ENCODE measurements around the gene ARFIP1.
"Not testable (repeated sequence)": the region's sequence is repeated elsewhere in the genome, so short reads cannot be mapped to it uniquely, and the experiment has no call there.

ARFIP1 gene

GRCh38 chr4:152836936-152837335 is 57.2 kb downstream of the ARFIP1 start:
- no peak overlapping the region for H3K27ac ChIP-seq (ENCODE audit: low read depth, low read length)
- H3K4me3 ChIP-seq (ENCODE audit: low read depth in 1 of 2, low read length in 2 of 2) = no peak overlapping the region
- no peak overlapping the region for H3K9ac ChIP-seq (ENCODE audit: low read depth in 1 of 2, low read length in 2 of 2)
- H3K4me1 ChIP-seq (ENCODE audit: control insufficient read depth in 1 of 2, insufficient read depth in 2 of 2, low read length in 2 of 2) = no peaks in the 10 kb centered on the region
- peaks cover 0 to 2% of the 10 kb centered on the region in 2 donors for H3K9me3 ChIP-seq (ENCODE audit: control insufficient read depth in 1 of 2, low read length in 2 of 2)
- no peaks in the 10 kb centered on the region for H3K36me3 ChIP-seq (ENCODE audit: control insufficient read depth in 1 of 2, insufficient read depth in 2 of 2, low read length in 2 of 2)
- no peaks in the 10 kb centered on the region for H3K27me3 ChIP-seq (ENCODE audit: control insufficient read depth in 1 of 2, insufficient read depth in 2 of 2, low read length in 2 of 2)

DNA sequence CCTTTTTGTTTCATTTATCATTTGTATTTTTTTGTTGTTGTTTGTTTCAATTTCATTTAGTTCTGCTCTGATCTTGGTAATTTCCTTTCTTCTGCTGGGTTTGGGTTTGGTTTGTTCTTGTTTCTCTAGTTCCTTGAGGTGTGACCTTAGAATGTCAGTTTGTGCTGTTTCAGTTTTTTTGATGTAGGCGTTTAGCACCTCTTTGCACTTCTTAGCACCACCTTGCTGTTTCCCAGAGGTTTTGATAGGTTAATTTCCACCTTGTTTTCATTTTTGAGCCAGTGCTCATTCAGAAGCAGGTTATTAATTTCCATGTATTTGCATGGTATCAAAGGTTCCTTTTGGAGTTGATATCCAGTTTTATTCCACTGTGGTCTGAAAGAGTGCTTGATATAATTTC is 60.0 kb downstream of the ARFIP1 start:
- H3K27ac ChIP-seq (ENCODE audit: low read depth, low read length); H3K36me3 ChIP-seq (ENCODE audit: control insufficient read depth in 1 of 2, insufficient read depth in 2 of 2, low read length in 2 of 2); H3K27me3 ChIP-seq (ENCODE audit: control insufficient read depth in 1 of 2, insufficient read depth in 2 of 2, low read length in 2 of 2); H3K4me1 ChIP-seq (ENCODE audit: control insufficient read depth in 1 of 2, insufficient read depth in 2 of 2, low read length in 2 of 2); H3K9ac ChIP-seq (ENCODE audit: low read depth in 1 of 2, low read length in 2 of 2); H3K4me3 ChIP-seq (ENCODE audit: low read depth in 1 of 2, low read length in 2 of 2); H3K9me3 ChIP-seq (ENCODE audit: control insufficient read depth in 1 of 2, low read length in 2 of 2): not testable (repeated sequence)

DNA sequence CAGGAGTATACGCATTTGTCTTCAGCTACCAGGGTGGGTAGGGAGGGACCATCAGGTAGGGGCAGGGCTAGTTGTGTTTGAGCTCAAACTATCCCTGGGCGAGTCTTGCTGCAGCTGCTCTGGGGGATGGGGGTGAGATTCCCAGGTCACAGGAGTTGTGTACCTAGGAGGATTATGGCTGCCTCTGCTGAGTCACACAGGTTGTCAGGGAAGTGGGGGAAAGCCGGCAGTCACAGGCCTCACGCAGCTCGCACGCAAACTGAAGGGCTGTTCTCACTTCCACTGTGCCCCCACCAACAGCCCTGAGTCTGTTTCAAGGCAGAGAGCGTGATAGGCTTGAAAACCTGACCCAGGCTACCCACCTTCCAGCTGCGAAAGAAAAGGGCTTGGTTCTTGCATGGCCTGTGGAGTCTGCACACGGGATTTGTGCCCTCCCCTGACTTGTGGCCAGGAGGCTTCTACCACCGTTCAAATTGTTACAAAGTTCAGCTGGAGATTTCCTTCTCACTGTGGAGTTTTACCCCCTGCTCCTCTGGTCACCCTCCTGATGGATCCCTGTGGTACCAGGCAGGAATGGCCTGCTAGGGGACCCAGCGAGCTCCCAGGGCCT is 63.8 kb downstream of the ARFIP1 start:
- H3K9ac ChIP-seq (ENCODE audit: low read depth in 1 of 2, low read length in 2 of 2) = no peak overlapping the region
- H3K9me3 ChIP-seq (ENCODE audit: control insufficient read depth in 1 of 2, low read length in 2 of 2) = peaks cover 0 to 2% of the 10 kb centered on the region in 2 donors
- no peaks in the 10 kb centered on the region for H3K27me3 ChIP-seq (ENCODE audit: control insufficient read depth in 1 of 2, insufficient read depth in 2 of 2, low read length in 2 of 2)
- H3K36me3 ChIP-seq (ENCODE audit: control insufficient read depth in 1 of 2, insufficient read depth in 2 of 2, low read length in 2 of 2) = no peaks in the 10 kb centered on the region
- no peak overlapping the region for H3K4me3 ChIP-seq (ENCODE audit: low read depth in 1 of 2, low read length in 2 of 2)
- no peak overlapping the region for H3K27ac ChIP-seq (ENCODE audit: low read depth, low read length)
- no peaks in the 10 kb centered on the region for H3K4me1 ChIP-seq (ENCODE audit: control insufficient read depth in 1 of 2, insufficient read depth in 2 of 2, low read length in 2 of 2)

DNA sequence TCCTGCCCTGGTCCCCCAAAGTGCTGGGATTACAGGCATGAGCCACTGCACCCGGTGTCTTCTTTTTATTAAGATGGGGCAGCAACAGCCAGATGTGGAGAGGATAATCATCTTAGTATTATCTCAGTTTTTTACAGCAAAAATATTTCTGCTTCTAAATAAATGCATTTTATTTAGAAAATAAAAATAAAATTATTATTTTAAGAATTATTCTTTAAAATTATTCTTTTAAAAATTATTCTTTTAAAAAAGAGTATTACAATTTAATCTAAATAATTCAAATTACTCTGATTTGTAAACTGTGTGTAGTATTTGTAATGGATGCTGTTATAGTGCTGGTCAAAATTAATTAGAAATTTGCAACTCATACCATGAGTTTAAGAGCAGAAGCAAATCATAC is 67.6 kb downstream of the ARFIP1 start:
- Histone ChIP-seq H3K36me3 (ENCODE audit: control insufficient read depth in 1 of 2, insufficient read depth in 2 of 2, low read length in 2 of 2) (no peaks in the 10 kb centered on the region), H3K4me3 (ENCODE audit: low read depth in 1 of 2, low read length in 2 of 2) (no peak overlapping the region), H3K9me3 (ENCODE audit: control insufficient read depth in 1 of 2, low read length in 2 of 2) (peaks cover 0 to 5% of the 10 kb centered on the region in 2 donors), H3K9ac (ENCODE audit: low read depth in 1 of 2, low read length in 2 of 2) (no peak overlapping the region), H3K27me3 (ENCODE audit: control insufficient read depth in 1 of 2, insufficient read depth in 2 of 2, low read length in 2 of 2) (no peaks in the 10 kb centered on the region), H3K27ac (ENCODE audit: low read depth, low read length) (no peak overlapping the region), H3K4me1 (ENCODE audit: control insufficient read depth in 1 of 2, insufficient read depth in 2 of 2, low read length in 2 of 2) (no peaks in the 10 kb centered on the region)

DNA sequence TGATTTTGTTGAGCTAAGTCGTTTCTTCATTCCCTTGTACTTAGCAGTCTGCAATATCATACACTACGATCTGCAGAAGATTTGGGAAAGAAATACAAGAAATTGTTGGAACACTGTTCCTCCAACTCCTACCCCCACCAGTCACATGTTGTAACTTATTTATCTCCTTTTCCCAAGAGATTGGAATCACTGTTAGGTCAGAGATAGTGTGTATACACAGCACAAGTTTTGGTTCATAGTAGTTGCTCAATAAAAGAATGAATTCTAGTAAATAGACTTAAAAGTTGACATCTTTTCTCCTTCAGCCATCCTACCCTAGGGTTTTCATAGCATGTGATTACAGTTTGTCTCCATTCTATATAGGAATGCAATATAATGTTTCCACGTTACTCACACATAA is 68.8 kb downstream of the ARFIP1 start:
- Histone ChIP-seq H3K4me3 (ENCODE audit: low read depth in 1 of 2, low read length in 2 of 2) (no peak overlapping the region), H3K9ac (ENCODE audit: low read depth in 1 of 2, low read length in 2 of 2) (no peak overlapping the region), H3K9me3 (ENCODE audit: control insufficient read depth in 1 of 2, low read length in 2 of 2) (peaks cover 6 to 14% of the 10 kb centered on the region in 2 donors), H3K27me3 (ENCODE audit: control insufficient read depth in 1 of 2, insufficient read depth in 2 of 2, low read length in 2 of 2) (no peaks in the 10 kb centered on the region), H3K4me1 (ENCODE audit: control insufficient read depth in 1 of 2, insufficient read depth in 2 of 2, low read length in 2 of 2) (no peaks in the 10 kb centered on the region), H3K27ac (ENCODE audit: low read depth, low read length) (no peak overlapping the region), H3K36me3 (ENCODE audit: control insufficient read depth in 1 of 2, insufficient read depth in 2 of 2, low read length in 2 of 2) (no peaks in the 10 kb centered on the region)

DNA sequence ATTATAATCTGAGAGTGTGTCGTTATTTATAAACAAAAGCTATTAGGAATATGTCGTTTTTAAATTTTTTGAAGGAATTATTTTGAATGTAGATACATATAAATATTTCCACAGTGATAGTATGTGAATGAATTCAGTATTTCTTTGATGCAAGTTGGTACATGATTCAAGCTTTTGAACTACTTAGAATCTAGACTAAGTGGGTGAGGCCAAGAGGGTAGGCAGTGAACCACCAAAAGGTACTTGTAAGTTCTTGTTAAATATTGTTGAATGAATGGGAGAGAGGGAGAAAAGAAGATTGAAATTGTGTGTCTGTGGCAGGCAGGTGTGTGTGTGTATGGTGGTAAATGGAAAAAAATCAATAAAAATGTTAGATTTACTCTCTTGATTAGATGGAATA is 69.6 kb downstream of the ARFIP1 start:
- Histone ChIP-seq H3K4me1 (ENCODE audit: control insufficient read depth in 1 of 2, insufficient read depth in 2 of 2, low read length in 2 of 2) (no peaks in the 10 kb centered on the region), H3K4me3 (ENCODE audit: low read depth in 1 of 2, low read length in 2 of 2) (no peak overlapping the region), H3K27ac (ENCODE audit: low read depth, low read length) (no peak overlapping the region), H3K9me3 (ENCODE audit: control insufficient read depth in 1 of 2, low read length in 2 of 2) (peaks cover 9 to 20% of the 10 kb centered on the region in 2 donors), H3K36me3 (ENCODE audit: control insufficient read depth in 1 of 2, insufficient read depth in 2 of 2, low read length in 2 of 2) (no peaks in the 10 kb centered on the region), H3K9ac (ENCODE audit: low read depth in 1 of 2, low read length in 2 of 2) (no peak overlapping the region), H3K27me3 (ENCODE audit: control insufficient read depth in 1 of 2, insufficient read depth in 2 of 2, low read length in 2 of 2) (no peaks in the 10 kb centered on the region)

DNA sequence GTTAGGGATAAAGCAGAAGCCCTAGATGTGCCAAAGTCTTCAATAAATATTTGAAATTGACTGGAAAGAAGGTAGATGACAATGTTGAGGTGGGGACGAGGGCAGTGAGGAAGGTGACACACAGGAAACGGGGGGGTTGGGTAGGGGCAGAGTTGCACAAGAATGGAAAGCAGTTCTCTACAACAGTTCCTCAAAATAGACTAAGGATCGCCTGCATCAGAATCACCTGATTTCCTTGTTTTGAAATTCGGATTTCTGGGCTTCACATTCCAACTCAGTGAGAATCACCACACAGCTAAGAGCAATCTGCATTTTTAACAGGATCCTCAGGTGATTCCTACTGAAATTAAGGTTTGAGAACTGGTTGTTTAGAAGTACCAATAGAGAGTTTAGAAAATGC is 70.6 kb downstream of the ARFIP1 start:
- Histone ChIP-seq H3K4me3 (ENCODE audit: low read depth in 1 of 2, low read length in 2 of 2) (no peak overlapping the region), H3K27ac (ENCODE audit: low read depth, low read length) (no peak overlapping the region), H3K9me3 (ENCODE audit: control insufficient read depth in 1 of 2, low read length in 2 of 2) (peaks cover 9 to 20% of the 10 kb centered on the region in 2 donors), H3K4me1 (ENCODE audit: control insufficient read depth in 1 of 2, insufficient read depth in 2 of 2, low read length in 2 of 2) (no peaks in the 10 kb centered on the region), H3K36me3 (ENCODE audit: control insufficient read depth in 1 of 2, insufficient read depth in 2 of 2, low read length in 2 of 2) (no peaks in the 10 kb centered on the region), H3K9ac (ENCODE audit: low read depth in 1 of 2, low read length in 2 of 2) (no peak overlapping the region), H3K27me3 (ENCODE audit: control insufficient read depth in 1 of 2, insufficient read depth in 2 of 2, low read length in 2 of 2) (no peaks in the 10 kb centered on the region)

- Histone ChIP-seq H3K27ac (ENCODE audit: low read depth, low read length) (no peak overlapping the region), H3K4me3 (ENCODE audit: low read depth in 1 of 2, low read length in 2 of 2) (no peak overlapping the region), H3K36me3 (ENCODE audit: control insufficient read depth in 1 of 2, insufficient read depth in 2 of 2, low read length in 2 of 2) (no peaks in the 10 kb centered on the region), H3K9me3 (ENCODE audit: control insufficient read depth in 1 of 2, low read length in 2 of 2) (peaks cover 9 to 20% of the 10 kb centered on the region in 2 donors), H3K4me1 (ENCODE audit: control insufficient read depth in 1 of 2, insufficient read depth in 2 of 2, low read length in 2 of 2) (no peaks in the 10 kb centered on the region), H3K9ac (ENCODE audit: low read depth in 1 of 2, low read length in 2 of 2) (no peak overlapping the region), H3K27me3 (ENCODE audit: control insufficient read depth in 1 of 2, insufficient read depth in 2 of 2, low read length in 2 of 2) (no peaks in the 10 kb centered on the region)
Measured at GRCh38 chr4:152851226-152851625, 71.5 kb downstream of the ARFIP1 start.

GRCh38 chr4:152853293-152853692 is 73.5 kb downstream of the ARFIP1 start:
- H3K4me3 ChIP-seq (ENCODE audit: low read depth in 1 of 2, low read length in 2 of 2) = no peak overlapping the region
- no peak overlapping the region for H3K9ac ChIP-seq (ENCODE audit: low read depth in 1 of 2, low read length in 2 of 2)
- H3K27me3 ChIP-seq (ENCODE audit: control insufficient read depth in 1 of 2, insufficient read depth in 2 of 2, low read length in 2 of 2) = no peaks in the 10 kb centered on the region
- H3K36me3 ChIP-seq (ENCODE audit: control insufficient read depth in 1 of 2, insufficient read depth in 2 of 2, low read length in 2 of 2) = no peaks in the 10 kb centered on the region
- peaks cover 9 to 20% of the 10 kb centered on the region in 2 donors for H3K9me3 ChIP-seq (ENCODE audit: control insufficient read depth in 1 of 2, low read length in 2 of 2)
- H3K27ac ChIP-seq (ENCODE audit: low read depth, low read length) = no peak overlapping the region
- H3K4me1 ChIP-seq (ENCODE audit: control insufficient read depth in 1 of 2, insufficient read depth in 2 of 2, low read length in 2 of 2) = no peaks in the 10 kb centered on the region

DNA sequence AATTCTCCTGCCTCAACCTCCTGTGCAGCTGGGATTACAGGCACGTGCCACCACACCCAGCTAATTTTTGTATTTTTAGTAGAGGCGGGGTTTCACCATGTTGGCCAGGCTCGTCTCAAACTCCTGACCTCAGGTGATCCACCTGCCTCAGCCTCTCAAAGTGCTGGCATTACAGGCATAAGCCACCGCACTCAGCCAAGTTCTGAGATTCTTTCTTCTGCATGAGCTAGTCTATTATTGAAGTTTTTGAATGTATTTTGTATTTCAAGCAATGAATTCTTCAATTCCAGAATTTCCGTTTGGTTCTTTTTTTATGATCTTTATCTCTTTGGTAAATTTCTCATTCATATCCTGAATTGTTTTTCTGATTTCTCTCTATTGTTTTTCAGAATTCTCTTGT is 74.3 kb downstream of the ARFIP1 start:
- not testable (repeated sequence) for H3K4me1 ChIP-seq (ENCODE audit: control insufficient read depth in 1 of 2, insufficient read depth in 2 of 2, low read length in 2 of 2); H3K4me3 ChIP-seq (ENCODE audit: low read depth in 1 of 2, low read length in 2 of 2); H3K36me3 ChIP-seq (ENCODE audit: control insufficient read depth in 1 of 2, insufficient read depth in 2 of 2, low read length in 2 of 2); H3K27ac ChIP-seq (ENCODE audit: low read depth, low read length); H3K27me3 ChIP-seq (ENCODE audit: control insufficient read depth in 1 of 2, insufficient read depth in 2 of 2, low read length in 2 of 2); H3K9ac ChIP-seq (ENCODE audit: low read depth in 1 of 2, low read length in 2 of 2)
- H3K9me3 ChIP-seq (ENCODE audit: control insufficient read depth in 1 of 2, low read length in 2 of 2) = peaks cover 9 to 20% of the 10 kb centered on the region in 2 donors

DNA sequence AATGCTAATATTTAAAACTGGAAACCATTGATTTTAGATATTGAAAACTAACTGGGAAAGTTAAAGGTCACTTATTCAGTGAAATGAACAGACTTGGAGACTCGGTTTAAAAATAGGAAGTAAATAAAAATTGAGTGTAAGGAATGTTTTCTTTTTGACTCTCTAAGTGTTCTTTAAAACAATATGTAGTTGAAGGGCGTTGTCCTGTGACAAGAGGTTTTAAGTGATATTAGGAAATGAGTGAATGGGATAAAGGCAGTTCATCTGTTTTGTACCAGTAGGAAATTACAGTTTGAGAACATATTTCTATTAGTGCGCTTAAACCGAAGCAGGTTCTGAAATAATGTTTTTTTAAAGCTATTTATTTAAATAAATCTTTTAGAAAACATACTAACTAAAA is 77.2 kb downstream of the ARFIP1 start:
- no peaks in the 10 kb centered on the region for H3K4me1 ChIP-seq (ENCODE audit: control insufficient read depth in 1 of 2, insufficient read depth in 2 of 2, low read length in 2 of 2)
- H3K9ac ChIP-seq (ENCODE audit: low read depth in 1 of 2, low read length in 2 of 2) = no peak overlapping the region
- no peak overlapping the region for H3K4me3 ChIP-seq (ENCODE audit: low read depth in 1 of 2, low read length in 2 of 2)
- H3K36me3 ChIP-seq (ENCODE audit: control insufficient read depth in 1 of 2, insufficient read depth in 2 of 2, low read length in 2 of 2) = no peaks in the 10 kb centered on the region
- H3K9me3 ChIP-seq (ENCODE audit: control insufficient read depth in 1 of 2, low read length in 2 of 2) = peaks cover 9 to 15% of the 10 kb centered on the region in 2 donors
- no peak overlapping the region for H3K27ac ChIP-seq (ENCODE audit: low read depth, low read length)
- no peaks in the 10 kb centered on the region for H3K27me3 ChIP-seq (ENCODE audit: control insufficient read depth in 1 of 2, insufficient read depth in 2 of 2, low read length in 2 of 2)
